Measurements from ENCODE around the gene NLRP6. TPM values are rescaled to one million over a fixed set of nuclear protein-coding genes. Genes with fewer than 3 reads are reported as not detected.
"Not testable (repeated sequence)": the region's sequence is repeated elsewhere in the genome, so short reads cannot be mapped to it uniquely, and the experiment has no call there.

NLRP6 gene
- polyA plus RNA-seq, 4 donors, result 0.20 to 0.80 (median 0.36) TPM

DNA sequence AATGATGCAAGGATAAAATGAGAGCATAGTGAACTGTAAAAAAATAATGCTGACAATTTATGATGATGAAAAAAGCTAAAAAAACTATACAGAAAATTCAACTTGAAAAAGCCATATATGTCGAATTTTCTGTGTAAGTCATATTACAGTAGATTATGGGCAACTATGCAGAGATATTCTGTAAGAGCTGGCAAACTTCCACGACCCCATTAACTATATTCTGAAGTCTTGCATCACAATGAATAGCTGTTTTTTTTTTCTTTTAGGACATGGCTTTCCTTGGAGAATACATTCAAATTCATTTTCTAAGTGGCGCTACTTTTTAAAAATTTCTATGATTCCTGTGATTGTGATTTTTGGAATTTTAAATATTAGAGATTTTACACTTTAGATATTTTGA, 23.0 kb upstream of the NLRP6 start:
- DNase-seq (ENCODE audit: low read depth in 4 of 4, low spot score in 3 of 4), result no peak

DNA sequence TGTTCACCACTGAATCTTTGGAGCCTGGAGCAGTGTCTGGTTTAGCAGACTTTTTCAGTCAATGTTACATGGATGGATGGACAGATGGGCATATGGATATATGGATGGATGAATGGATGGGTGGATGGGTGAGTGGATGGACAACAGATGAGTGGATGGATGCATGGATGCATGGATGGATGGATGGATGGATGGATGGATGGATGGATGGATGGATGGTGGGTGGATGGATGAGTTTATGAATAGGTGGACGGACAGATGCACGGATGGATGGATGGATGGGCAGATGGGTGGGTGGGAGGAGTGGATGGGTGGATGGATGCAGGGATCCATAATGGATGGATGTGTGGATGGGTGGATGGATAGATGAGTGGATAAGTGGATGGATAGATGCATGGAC, 22.4 kb upstream of the NLRP6 start:
- no peak for DNase-seq (ENCODE audit: low read depth in 4 of 4, low spot score in 3 of 4)

DNA sequence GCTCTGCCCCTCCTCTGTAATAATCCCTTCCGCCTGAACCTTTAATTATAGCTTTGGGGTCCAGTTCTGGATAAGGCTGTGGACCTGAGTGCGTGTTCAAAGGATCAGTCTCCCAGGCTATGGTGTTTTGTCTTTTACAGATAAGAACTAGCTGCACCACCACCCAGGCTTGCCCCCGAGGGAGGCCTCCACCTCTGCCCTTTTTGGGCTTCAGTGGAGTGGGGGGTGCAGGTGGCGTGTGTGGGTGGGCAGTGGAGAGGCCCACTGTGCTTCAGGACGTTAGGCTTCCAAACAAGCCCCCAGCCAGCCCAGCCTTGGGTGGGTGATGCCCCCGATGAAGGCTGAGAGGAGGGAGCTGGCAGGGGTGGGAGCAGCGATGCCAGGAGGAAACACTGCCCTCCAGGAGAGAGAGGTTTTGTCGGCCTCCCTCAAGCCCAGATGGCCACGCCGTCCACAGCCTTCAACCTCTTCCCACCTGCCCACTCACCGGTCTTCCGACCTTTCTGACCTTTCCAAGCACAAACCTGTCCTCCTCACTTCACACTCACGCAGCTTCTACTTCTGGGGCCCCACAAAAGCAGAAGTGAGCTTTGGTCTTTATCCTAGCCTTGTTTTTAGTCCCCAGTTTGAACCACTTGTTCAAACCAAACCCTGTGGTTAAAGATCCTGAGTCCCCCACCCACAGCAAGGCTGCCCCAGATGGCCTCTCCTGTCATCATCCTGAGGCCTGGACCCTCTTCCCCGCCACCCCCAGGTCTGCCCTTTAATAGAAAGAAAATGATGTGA, 21.1 kb upstream of the NLRP6 start:
- no peak for DNase-seq (ENCODE audit: low read depth in 4 of 4, low spot score in 3 of 4)

DNA sequence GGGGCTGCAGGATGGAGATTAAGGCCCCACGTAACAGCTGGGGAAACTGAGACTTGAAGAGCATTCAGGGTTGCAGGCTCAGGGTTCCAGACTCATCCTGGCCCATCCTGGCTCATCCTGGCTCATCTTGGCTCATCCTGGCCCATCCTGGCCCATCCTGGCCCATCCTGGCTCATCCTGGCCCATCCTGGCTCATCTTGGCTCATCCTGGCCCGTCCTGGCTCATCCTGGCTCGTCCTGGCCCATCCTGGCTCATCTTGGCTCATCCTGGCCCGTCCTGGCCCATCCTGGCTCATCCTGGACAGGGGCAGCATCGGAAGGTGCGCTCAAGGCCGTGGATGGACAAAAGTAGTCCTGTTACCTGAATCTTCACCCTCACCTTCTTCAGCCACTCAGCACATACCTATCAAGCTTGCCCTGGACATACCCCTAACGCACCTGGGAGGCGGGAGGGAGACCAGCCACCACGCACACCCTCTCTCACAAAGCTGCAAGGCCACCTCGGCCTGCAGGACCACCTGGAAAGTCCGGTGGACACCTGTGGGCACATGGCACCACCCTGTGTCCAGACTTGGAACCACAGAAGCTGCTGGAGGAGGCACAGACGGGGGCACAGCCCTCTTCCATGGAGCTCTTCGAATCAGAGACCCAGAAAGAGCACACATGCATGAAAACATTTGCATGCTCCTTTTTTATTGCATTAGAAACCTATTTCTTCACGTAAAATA, 20.3 kb upstream of the NLRP6 start:
- DNase-seq (ENCODE audit: low read depth in 4 of 4, low spot score in 3 of 4), result no peak

DNA sequence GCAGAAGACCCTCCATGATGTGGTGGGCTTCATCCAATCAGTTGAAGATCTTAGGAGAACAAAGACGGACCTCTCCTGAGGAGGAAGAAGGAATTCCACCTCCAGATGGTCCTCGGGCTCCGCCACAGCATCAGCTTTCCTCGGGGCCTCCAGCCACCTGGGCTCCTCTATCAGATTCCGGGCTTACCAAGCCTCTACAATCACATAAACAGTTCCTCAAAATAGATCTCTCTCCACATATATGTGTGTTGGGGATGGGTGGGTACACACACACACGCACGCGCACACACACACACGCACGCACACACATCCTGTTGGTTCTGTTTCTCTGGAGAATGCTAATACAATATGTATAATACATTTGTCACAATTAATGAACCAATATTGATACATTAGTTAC, 18.8 kb upstream of the NLRP6 start:
- no peak for DNase-seq (ENCODE audit: low read depth in 4 of 4, low spot score in 3 of 4)

DNA sequence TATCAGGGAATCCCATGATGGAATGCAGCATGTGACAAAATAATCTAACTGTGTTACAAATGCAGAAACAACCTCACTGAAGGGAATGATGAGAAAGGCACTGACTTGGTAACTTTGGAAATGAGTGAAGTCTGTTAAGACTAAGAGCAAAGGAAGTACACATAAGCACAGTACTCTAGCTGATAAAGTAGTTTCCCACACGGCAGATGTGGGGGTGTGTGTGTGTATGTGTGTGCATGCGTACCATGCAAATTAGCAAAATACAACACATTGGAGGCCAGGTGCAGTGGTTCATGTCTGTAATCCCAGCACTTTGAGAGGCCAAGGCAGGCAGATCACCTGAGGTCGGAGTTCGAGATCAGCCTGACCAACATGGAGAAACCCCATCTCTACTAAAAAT, 16.6 kb upstream of the NLRP6 start:
- no peak for DNase-seq (ENCODE audit: low read depth in 4 of 4, low spot score in 3 of 4)

DNA sequence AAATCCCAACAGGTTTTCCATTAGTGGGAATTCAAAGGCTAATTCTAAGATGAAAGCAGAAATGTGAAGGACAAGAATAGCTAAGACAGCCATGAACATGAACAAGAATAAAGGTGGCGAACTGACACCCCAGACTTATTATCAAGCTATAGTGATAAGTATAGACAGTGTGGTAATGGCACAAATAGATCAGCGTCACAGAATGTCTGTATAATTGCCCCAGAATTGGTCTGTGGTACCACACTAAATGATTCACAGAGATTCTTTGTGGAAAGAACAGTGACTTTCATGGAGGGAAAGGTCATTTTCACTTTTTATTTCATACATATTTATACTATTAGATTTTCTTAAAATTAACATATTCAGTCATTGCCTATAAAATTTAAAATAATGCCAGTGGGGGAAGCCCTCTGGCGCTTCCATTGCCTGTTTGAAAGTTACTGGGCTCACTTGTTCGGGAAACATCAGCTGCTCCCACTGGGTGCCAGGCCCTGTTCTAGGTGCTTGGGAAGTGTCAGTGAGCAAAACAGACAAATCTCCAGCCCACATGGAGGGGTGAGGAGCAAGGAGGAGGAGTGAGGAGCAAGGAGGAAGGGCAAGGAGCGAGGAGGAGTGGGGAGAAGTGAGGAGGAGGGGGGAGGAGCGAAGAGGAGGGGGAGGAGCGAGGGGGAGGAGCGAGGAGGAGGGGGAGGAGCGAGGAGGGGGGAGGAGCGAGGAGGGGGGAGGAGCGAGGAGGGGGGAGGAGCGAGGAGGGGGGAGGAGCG, 11.3 kb upstream of the NLRP6 start:
- DNase-seq (ENCODE audit: low read depth in 4 of 4, low spot score in 3 of 4), result no peak

DNA sequence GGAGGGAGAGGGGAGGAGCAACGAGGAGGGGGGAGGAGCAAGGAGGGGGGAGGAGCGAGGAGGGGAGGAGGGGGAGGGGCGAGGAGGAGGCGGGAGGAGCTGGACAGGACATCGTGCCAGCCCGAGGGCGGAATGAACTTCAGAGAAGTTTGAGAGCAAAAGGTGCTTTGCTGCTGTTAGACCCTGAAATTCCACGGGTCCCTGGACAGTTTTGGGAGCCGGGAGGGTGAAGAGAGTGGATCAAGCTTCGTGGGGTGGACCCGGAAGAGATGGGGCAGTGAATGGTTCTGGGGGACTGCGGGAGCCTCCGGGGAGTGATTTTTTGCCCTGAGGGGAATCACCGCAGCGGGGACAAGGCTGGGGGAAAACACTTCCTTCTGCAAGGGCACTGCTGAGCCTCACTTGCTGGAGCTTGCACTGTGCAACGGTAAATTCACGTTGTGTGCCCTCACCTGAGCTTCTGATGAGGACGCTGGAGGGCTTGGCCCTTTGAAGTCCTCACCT, 10.7 kb upstream of the NLRP6 start:
- DNase-seq (ENCODE audit: low read depth in 4 of 4, low spot score in 3 of 4), result no peak

DNA sequence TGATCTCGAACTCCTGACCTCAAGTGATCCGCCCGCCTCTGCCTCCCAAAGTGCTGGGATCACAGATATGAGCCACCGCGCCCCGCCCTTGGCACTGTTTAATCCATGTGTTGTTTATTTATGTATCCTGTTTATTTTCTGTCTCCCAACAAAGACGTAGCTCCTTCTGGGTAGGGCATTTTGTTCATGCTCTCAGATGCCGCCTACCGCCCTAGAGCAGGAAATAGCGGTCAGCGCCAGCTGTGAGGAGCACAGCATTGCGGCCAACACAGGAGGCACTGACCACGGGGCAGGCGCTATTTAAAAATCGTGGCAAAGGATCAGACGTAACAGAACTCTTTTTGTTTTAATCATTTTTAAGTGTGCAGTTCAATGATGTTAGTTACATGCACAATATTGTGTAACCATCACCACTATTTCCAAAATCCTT, 9.5 kb upstream of the NLRP6 start:
- DNase-seq (ENCODE audit: low read depth in 4 of 4, low spot score in 3 of 4), result not testable (repeated sequence)

DNA sequence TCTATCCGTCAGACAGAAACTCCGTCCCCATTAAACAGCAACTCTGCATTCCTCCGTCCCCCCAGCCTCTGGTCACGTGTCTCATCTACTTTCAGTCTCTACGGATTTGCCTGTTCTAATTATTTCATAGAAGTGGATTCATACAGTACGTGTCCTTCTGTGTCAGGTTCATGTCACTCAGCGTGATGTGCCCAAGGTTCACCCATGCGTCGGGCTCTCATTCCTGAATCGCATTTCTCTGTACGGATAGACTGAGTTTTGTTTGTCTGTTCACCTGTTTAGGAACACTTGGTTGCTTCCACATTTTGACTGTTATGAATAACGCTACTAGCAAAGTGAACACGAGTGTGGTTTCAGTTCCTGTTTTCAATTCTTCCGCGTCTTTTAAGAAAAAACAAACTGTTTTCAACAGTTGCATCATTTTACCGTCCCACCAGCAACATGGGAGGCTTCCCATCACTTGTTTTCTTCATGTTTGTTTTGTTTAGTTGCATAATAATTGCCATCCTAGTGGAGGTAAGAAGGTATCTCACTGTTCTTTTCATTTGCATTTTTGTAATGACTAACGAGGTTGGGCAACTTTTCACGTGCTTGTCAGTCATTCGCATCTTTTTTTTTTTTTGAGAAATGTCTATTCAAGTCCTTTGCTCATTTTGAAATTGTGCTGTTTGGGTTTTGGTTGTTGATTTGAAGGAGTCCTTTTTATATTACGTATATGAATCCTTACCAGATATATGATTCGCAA, 8.9 kb upstream of the NLRP6 start:
- no peak for DNase-seq (ENCODE audit: low read depth in 4 of 4, low spot score in 3 of 4)

DNA sequence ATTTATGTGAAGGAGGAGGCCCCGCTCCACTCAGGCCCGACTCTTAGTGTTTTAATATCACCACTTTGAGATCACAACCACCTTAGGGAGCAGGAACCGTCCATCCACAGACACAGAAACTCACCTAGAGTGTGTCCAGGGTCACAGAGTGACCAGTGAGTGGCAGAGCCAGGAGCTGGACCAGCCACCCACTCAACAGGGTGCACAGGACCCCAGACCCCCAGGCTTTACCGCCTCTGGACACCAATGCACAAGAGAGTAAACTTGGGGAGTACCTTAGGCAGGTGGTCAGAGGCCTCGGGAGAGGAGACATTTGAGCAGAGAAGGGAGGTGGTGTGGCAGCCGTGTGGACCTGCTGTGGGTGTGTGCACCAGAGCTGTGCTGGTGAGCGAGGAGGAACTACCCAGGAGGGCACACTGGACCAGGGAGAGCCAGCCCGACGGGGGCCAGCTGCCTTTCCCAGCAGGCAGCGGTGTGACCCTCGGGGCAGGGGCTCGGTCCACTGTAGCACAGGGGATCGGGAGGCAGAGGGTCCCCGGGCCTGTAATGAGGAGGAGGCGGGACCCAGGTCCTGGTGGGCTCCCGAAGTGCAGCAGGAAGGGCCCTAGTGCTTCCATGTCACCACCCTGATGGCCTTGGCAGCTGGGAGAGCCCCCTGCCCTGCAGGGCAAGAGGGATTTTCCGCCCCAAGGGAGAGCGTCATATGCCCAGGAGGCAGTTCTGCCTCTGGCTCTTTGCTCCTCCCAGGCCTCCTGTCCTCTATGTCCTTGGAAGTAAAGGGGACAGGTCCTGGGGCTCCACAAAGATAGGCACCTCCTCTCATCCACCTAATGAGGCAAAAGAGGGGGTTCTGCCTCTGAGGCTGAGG, 7.5 kb upstream of the NLRP6 start:
- no peak for DNase-seq (ENCODE audit: low read depth in 4 of 4, low spot score in 3 of 4)

DNA sequence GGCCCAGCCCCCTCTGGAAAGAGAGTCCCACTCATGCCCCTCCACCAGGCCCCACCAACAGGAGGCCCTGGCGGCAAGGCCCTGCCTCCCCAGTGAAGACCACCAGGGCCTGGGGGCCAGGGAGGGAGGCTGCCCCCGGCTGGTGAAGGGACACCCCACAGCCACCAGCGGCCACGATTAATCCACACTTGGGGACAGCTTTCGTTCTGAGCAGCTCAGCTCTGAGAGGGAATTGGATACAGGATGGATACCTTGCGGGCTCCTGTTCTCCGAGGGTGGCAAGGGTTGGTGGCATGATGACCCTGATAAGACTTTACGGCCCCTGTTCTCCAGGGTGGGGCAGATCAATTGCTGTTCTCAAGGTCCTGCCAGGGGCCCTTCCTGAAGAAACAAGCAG, 6.9 kb upstream of the NLRP6 start:
- no peak for DNase-seq (ENCODE audit: low read depth in 4 of 4, low spot score in 3 of 4)

DNA sequence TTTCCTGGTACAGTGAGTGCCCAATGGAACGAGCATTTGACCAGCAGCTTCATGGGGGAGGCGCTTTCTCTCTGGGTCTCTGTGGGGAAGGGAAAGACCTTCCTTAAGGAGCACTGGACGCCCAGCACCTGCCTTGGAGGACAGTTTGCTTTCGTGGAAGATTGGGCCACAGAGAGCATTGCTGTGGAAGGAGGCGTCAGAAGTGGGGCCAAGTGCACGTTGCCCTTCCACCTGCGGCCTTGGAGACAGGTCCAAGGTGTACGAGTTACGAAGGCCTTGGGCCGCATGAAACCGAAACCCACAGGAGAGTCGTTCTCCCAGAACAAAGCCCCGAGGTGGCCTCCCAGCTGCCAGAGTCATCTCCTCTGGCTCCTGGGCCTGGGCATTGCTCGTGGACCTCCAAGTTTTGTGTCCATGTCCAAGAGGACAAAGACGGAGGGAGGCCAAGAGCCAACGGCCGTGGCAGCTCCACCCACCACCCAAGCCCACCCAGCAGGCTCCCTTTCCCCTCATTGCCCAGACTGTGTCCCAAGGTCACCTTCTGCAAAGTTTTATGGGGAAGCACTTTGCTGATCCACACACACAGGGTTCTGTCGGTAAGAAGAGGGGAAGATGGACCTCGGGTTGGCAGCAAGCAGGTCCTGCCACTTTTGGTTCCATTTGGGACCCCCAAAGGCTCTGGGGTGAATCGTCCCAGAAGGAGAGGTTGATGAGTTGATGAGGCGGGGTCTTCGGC, 5.8 kb upstream of the NLRP6 start:
- no peak for DNase-seq (ENCODE audit: low read depth in 4 of 4, low spot score in 3 of 4)

DNA sequence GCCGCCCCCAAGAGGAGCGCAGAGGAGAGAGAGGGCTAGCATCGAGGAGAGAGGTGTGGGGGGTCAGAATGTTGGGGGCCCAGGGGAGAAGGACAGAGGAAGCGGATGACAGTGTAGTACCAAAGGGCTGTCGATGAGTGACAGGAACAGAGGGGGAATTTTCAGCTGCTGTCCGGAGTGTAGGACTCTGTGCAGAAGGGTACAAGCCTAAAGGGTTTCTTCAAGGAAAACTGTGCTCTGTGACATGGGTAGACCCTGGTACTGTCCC, 5.3 kb upstream of the NLRP6 start:
- DNase-seq (ENCODE audit: low read depth in 4 of 4, low spot score in 3 of 4), result no peak

DNA sequence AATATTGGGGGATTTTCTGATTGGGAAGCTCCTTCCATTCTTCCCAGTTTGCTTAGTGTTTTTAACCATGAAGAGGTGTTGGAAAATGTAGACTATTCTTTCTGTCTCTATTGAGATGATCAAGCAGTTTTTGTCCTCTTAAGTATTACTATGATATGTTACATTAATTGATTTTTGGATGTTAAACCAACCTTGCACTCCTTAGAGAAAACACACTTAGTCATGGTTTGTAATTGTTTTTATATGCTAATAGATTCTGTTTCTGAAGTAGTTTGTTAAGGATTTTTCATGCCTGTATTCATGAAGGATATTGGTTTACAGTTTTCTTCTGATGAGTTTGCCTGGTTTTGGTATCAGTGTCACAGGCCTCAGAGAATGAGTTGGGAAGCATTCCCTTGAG, 2.0 kb upstream of the NLRP6 start:
- no peak for DNase-seq (ENCODE audit: low read depth in 4 of 4, low spot score in 3 of 4)

DNA sequence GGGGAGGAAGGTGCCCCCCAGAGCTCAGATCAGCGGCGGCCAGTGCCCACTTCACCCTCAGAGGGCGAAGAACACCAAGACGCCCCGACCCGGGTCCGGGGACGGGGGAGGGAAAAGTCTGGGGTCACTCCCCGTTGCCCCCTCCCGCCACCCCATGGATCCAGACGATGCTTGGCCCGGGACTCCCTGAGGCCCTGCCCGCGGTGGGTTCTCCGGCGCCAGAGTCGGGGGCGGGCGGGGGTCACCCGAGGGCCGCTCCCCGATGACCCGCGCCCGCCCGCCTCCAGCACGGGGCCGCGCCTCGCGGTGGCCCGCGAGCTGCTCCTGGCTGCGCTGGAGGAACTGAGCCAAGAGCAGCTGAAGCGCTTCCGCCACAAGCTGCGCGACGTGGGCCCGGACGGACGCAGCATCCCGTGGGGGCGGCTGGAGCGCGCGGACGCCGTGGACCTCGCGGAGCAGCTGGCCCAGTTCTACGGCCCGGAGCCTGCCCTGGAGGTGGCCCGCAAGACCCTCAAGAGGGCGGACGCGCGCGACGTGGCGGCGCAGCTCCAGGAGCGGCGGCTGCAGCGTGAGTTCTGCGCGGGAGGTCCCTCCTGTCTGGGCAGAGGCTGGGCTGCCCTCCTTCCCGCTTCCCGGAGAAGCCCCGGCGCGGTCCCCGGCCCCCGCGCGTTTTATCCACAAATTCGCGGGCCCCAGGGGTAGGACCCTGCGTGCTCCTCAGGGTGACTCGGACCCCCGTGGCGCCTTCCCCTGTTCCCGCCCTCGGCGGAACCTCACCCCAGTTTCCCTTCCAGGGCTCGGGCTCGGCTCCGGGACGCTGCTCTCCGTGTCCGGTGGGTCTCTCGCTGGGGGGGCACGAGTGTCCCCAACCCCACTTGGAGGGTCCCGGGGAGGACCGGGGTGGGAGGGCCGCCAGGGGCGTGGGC, 1.1 kb downstream of the NLRP6 start:
- DNase-seq (ENCODE audit: low read depth in 4 of 4, low spot score in 3 of 4), result no peak

DNA sequence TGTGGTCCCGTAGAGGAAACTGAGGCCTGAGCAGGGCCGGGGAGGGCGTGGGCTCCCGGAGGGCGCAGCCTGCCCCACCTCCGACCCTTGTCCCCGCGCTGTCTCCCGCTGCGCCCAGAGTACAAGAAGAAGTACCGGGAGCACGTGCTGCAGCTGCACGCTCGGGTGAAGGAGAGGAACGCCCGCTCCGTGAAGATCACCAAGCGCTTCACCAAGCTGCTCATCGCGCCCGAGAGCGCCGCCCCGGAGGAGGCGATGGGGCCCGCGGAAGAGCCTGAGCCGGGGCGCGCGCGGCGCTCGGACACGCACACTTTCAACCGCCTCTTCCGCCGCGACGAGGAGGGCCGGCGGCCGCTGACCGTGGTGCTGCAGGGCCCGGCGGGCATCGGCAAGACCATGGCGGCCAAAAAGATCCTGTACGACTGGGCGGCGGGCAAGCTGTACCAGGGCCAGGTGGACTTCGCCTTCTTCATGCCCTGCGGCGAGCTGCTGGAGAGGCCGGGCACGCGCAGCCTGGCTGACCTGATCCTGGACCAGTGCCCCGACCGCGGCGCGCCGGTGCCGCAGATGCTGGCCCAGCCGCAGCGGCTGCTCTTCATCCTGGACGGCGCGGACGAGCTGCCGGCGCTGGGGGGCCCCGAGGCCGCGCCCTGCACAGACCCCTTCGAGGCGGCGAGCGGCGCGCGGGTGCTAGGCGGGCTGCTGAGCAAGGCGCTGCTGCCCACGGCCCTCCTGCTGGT, 1.9 kb downstream of the NLRP6 start:
- no peak for DNase-seq (ENCODE audit: low read depth in 4 of 4, low spot score in 3 of 4)

All from right renal pelvis (tissue), 4 donors.